ENCODE measurements around the gene ALKBH6. TPM values are rescaled to one million over a fixed set of nuclear protein-coding genes. Genes with fewer than 3 reads are reported as not detected.

ALKBH6 gene
- total and polyA plus RNA-seq, 2 experiments from 2014 or later: 33.6 to 51.4 TPM

Other genes starting within 250 kb of the ALKBH6 start
- 17.7 and 22.1 TPM in 2 replicates for gene ARHGAP33, start 238.6 kb downstream of the ALKBH6 start, total RNA-seq (2014; rRNA removed; shearing (Covaris generic))
- 10.3 and 11.6 TPM in 2 replicates for gene ARHGAP33, start 238.6 kb downstream of the ALKBH6 start, polyA plus RNA-seq (2016; fragmentation: Nextera tagmentation; extraction: Ambion mirVana)
- not detected in 2 replicates for gene PRODH2, start 201.4 kb downstream of the ALKBH6 start, total RNA-seq (2014; rRNA removed; shearing (Covaris generic))
- not detected in 2 replicates for gene PRODH2, start 201.4 kb downstream of the ALKBH6 start, polyA plus RNA-seq (2016; fragmentation: Nextera tagmentation; extraction: Ambion mirVana)
- gene NPHS1, start 161.7 kb downstream of the ALKBH6 start, total RNA-seq (2014; rRNA removed; shearing (Covaris generic)): 0.58 and 1.0 TPM in 2 replicates
- 0.47 and 1.3 TPM in 2 replicates for gene NPHS1, start 161.7 kb downstream of the ALKBH6 start, polyA plus RNA-seq (2016; fragmentation: Nextera tagmentation; extraction: Ambion mirVana)
- gene KIRREL2, start 157.3 kb downstream of the ALKBH6 start, total RNA-seq (2014; rRNA removed; shearing (Covaris generic)): 9.9 and 13.1 TPM in 2 replicates
- gene KIRREL2, start 157.3 kb downstream of the ALKBH6 start, polyA plus RNA-seq (2016; fragmentation: Nextera tagmentation; extraction: Ambion mirVana): 3.6 and 3.8 TPM in 2 replicates
- gene APLP1, start 145.6 kb downstream of the ALKBH6 start, total RNA-seq (2014; rRNA removed; shearing (Covaris generic)): 28.2 and 30.2 TPM in 2 replicates
- 36.0 and 39.0 TPM in 2 replicates for gene APLP1, start 145.6 kb downstream of the ALKBH6 start, polyA plus RNA-seq (2016; fragmentation: Nextera tagmentation; extraction: Ambion mirVana)
- gene NFKBID, start 113.7 kb downstream of the ALKBH6 start, total RNA-seq (2014; rRNA removed; shearing (Covaris generic)): 8.7 and 15.7 TPM in 2 replicates
- 10.5 and 12.1 TPM in 2 replicates for gene NFKBID, start 113.7 kb downstream of the ALKBH6 start, polyA plus RNA-seq (2016; fragmentation: Nextera tagmentation; extraction: Ambion mirVana)
- gene HCST, start 111.7 kb downstream of the ALKBH6 start, total RNA-seq (2014; rRNA removed; shearing (Covaris generic)): not detected in 2 replicates
- 2.1 and 6.7 TPM in 2 replicates for gene HCST, start 111.7 kb downstream of the ALKBH6 start, polyA plus RNA-seq (2016; fragmentation: Nextera tagmentation; extraction: Ambion mirVana)
- not detected in 2 replicates for gene TYROBP, start 105.9 kb downstream of the ALKBH6 start, total RNA-seq (2014; rRNA removed; shearing (Covaris generic))
- 0.99 TPM in 1 of 2 replicates, not detected in the other for gene TYROBP, start 105.9 kb downstream of the ALKBH6 start, polyA plus RNA-seq (2016; fragmentation: Nextera tagmentation; extraction: Ambion mirVana)
- 15.1 and 18.2 TPM in 2 replicates for gene LRFN3, start 77.8 kb downstream of the ALKBH6 start, total RNA-seq (2014; rRNA removed; shearing (Covaris generic))
- gene LRFN3, start 77.8 kb downstream of the ALKBH6 start, polyA plus RNA-seq (2016; fragmentation: Nextera tagmentation; extraction: Ambion mirVana): 5.8 and 6.0 TPM in 2 replicates
- 45.8 and 55.9 TPM in 2 replicates for gene SDHAF1, start 19.0 kb downstream of the ALKBH6 start, total RNA-seq (2014; rRNA removed; shearing (Covaris generic))
- gene SDHAF1, start 19.0 kb downstream of the ALKBH6 start, polyA plus RNA-seq (2016; fragmentation: Nextera tagmentation; extraction: Ambion mirVana): 19.9 TPM in 2 replicates
- gene SYNE4, start 5.4 kb downstream of the ALKBH6 start, total RNA-seq (2014; rRNA removed; shearing (Covaris generic)): 24.1 and 26.1 TPM in 2 replicates
- gene SYNE4, start 5.4 kb downstream of the ALKBH6 start, polyA plus RNA-seq (2016; fragmentation: Nextera tagmentation; extraction: Ambion mirVana): 47.3 and 49.8 TPM in 2 replicates
- gene CLIP3, start 18.7 kb upstream of the ALKBH6 start, total RNA-seq (2014; rRNA removed; shearing (Covaris generic)): 12.4 and 19.1 TPM in 2 replicates
- gene CLIP3, start 18.7 kb upstream of the ALKBH6 start, polyA plus RNA-seq (2016; fragmentation: Nextera tagmentation; extraction: Ambion mirVana): 15.1 and 15.2 TPM in 2 replicates
- 10.3 and 12.7 TPM in 2 replicates for gene THAP8, start 40.1 kb upstream of the ALKBH6 start, total RNA-seq (2014; rRNA removed; shearing (Covaris generic))
- gene THAP8, start 40.1 kb upstream of the ALKBH6 start, polyA plus RNA-seq (2016; fragmentation: Nextera tagmentation; extraction: Ambion mirVana): 12.2 and 13.7 TPM in 2 replicates
- gene WDR62, start 40.7 kb upstream of the ALKBH6 start, total RNA-seq (2014; rRNA removed; shearing (Covaris generic)): 41.0 and 45.4 TPM in 2 replicates
- gene WDR62, start 40.7 kb upstream of the ALKBH6 start, polyA plus RNA-seq (2016; fragmentation: Nextera tagmentation; extraction: Ambion mirVana): 13.3 and 14.1 TPM in 2 replicates
- not detected in 2 replicates for gene OVOL3, start 96.9 kb upstream of the ALKBH6 start, total RNA-seq (2014; rRNA removed; shearing (Covaris generic))
- gene OVOL3, start 96.9 kb upstream of the ALKBH6 start, polyA plus RNA-seq (2016; fragmentation: Nextera tagmentation; extraction: Ambion mirVana): not detected in 2 replicates
- 94.0 and 110 TPM in 2 replicates for gene POLR2I, start 100.7 kb upstream of the ALKBH6 start, total RNA-seq (2014; rRNA removed; shearing (Covaris generic))
- gene POLR2I, start 100.7 kb upstream of the ALKBH6 start, polyA plus RNA-seq (2016; fragmentation: Nextera tagmentation; extraction: Ambion mirVana): 413 and 427 TPM in 2 replicates
- 254 and 275 TPM in 2 replicates for gene TBCB, start 101.3 kb upstream of the ALKBH6 start, total RNA-seq (2014; rRNA removed; shearing (Covaris generic))
- 277 and 290 TPM in 2 replicates for gene TBCB, start 101.3 kb upstream of the ALKBH6 start, polyA plus RNA-seq (2016; fragmentation: Nextera tagmentation; extraction: Ambion mirVana)
- 112 and 123 TPM in 2 replicates for gene CAPNS1, start 125.9 kb upstream of the ALKBH6 start, total RNA-seq (2014; rRNA removed; shearing (Covaris generic))
- gene CAPNS1, start 125.9 kb upstream of the ALKBH6 start, polyA plus RNA-seq (2016; fragmentation: Nextera tagmentation; extraction: Ambion mirVana): 227 and 230 TPM in 2 replicates
- gene COX7A1, start 138.2 kb upstream of the ALKBH6 start, total RNA-seq (2014; rRNA removed; shearing (Covaris generic)): 0.52 TPM in 1 of 2 replicates, not detected in the other
- 5.5 and 6.3 TPM in 2 replicates for gene COX7A1, start 138.2 kb upstream of the ALKBH6 start, polyA plus RNA-seq (2016; fragmentation: Nextera tagmentation; extraction: Ambion mirVana)
- 2.4 TPM in 2 replicates for gene ZNF565, start 200.5 kb upstream of the ALKBH6 start, total RNA-seq (2014; rRNA removed; shearing (Covaris generic))
- 1.9 and 3.2 TPM in 2 replicates for gene ZNF565, start 200.5 kb upstream of the ALKBH6 start, polyA plus RNA-seq (2016; fragmentation: Nextera tagmentation; extraction: Ambion mirVana)
- gene ZNF146, start 200.9 kb upstream of the ALKBH6 start, total RNA-seq (2014; rRNA removed; shearing (Covaris generic)): 227 and 249 TPM in 2 replicates
- 111 and 143 TPM in 2 replicates for gene ZNF146, start 200.9 kb upstream of the ALKBH6 start, polyA plus RNA-seq (2016; fragmentation: Nextera tagmentation; extraction: Ambion mirVana)